KBM-7 (cell line): ENCODE results near the gene BANP.
"Not testable (repeated sequence)": the region's sequence is repeated elsewhere in the genome, so short reads cannot be mapped to it uniquely, and the experiment has no call there.

Experiments
- DNase-seq: peaks from one replicate; pipeline ENCODE4 v3.0.0-alpha.2; 2015
- in situ Hi-C: fragments of 300-500 bp; cut with MboI; formaldehyde crosslinking; loops from 2 replicates; pipeline ENCODE4 v1.14.3; 2020; ENCODE audit warnings: low sequenced_read_pairs, low pct_unique_long_range_greater_than_20kb, mixed read lengths

BANP gene

GRCh38 chr16:88037359-88037758 lies 86.1 kb downstream of the BANP start:
- in situ Hi-C loops, DNase-seq: not testable (repeated sequence)

GRCh38 chr16:88037876-88038525 lies 86.8 kb downstream of the BANP start:
- DNase-seq, in situ Hi-C loops: not testable (repeated sequence)

- DNase-seq, in situ Hi-C loops: not testable (repeated sequence)
Measured at GRCh38 chr16:88038526-88038908, 87.3 kb downstream of the BANP start.

GRCh38 chr16:88039591-88039990 lies 88.4 kb downstream of the BANP start:
- DNase-seq = no peak
- in situ Hi-C loops = no loop called here

- in situ Hi-C loops, DNase-seq: not testable (repeated sequence)
Measured at GRCh38 chr16:88040196-88040876, 89.1 kb downstream of the BANP start.

- DNase-seq, in situ Hi-C loops: not testable (repeated sequence)
Measured at GRCh38 chr16:88040877-88041244, 89.6 kb downstream of the BANP start.

GRCh38 chr16:88041506-88041905 lies 90.3 kb downstream of the BANP start:
- DNase-seq, in situ Hi-C loops: not testable (repeated sequence)

- in situ Hi-C loops, DNase-seq: not testable (repeated sequence)
Measured at GRCh38 chr16:88041986-88042562, 90.8 kb downstream of the BANP start.

- DNase-seq, in situ Hi-C loops: not testable (repeated sequence)
Measured at GRCh38 chr16:88043208-88043910, 92.1 kb downstream of the BANP start.

- in situ Hi-C loops, DNase-seq: not testable (repeated sequence)
Measured at GRCh38 chr16:88044121-88044581, 92.9 kb downstream of the BANP start.

- in situ Hi-C loops = not testable (repeated sequence)
Measured at GRCh38 chr16:88045361-88045760, 94.1 kb downstream of the BANP start.

GRCh38 chr16:88045820-88046303 lies 94.6 kb downstream of the BANP start:
- in situ Hi-C loops = no loop called here
- no peak for DNase-seq

More at GRCh38 chr16:88045361-88045760, 94.1 kb downstream of the BANP start:
- DNase-seq = not testable (repeated sequence)

- in situ Hi-C loops = no loop called here
- DNase-seq = no peak
Measured at GRCh38 chr16:88047462-88047861, 96.2 kb downstream of the BANP start.

- no peak for DNase-seq
- in situ Hi-C loops = no loop called here
Measured at GRCh38 chr16:88048985-88049384, 97.8 kb downstream of the BANP start.

GRCh38 chr16:88049561-88050545 lies 98.6 kb downstream of the BANP start:
- in situ Hi-C loops = no loop called here
- no peak for DNase-seq

- in situ Hi-C loops = no loop called here
- no peak for DNase-seq
Measured at GRCh38 chr16:88050952-88051660, 99.9 kb downstream of the BANP start.

GRCh38 chr16:88052661-88053060 lies 101.4 kb downstream of the BANP start:
- in situ Hi-C loops = no loop called here
- DNase-seq = no peak

- DNase-seq, in situ Hi-C loops: not testable (repeated sequence)
Measured at GRCh38 chr16:88053479-88053878, 102.2 kb downstream of the BANP start.
